ENCODE data around the gene FBXW7. TPM values are rescaled to one million over a fixed set of nuclear protein-coding genes. Genes with fewer than 3 reads are reported as not detected.

Gene FBXW7
- total and polyA plus RNA-seq, 2 of the 8 experiments (the other 6 are each of a cell fraction or from before 2014, with no cell fraction given): 6.0 to 26.7 TPM

GRCh38 chr4:152290366-152290921 is 245.4 kb downstream of the FBXW7 start:
- no peak overlapping the region for H2AK5ac ChIP-seq (ENCODE audit: low read depth, low read length)
- H3K9ac ChIP-seq (replicated peaks in 1 of 4; ENCODE audit: extremely low read depth in 1 of 4, low read depth in 3 of 4, low read length in 3 of 4): no peak overlapping the region
- no peak overlapping the region for H2BK120ac ChIP-seq (replicated peaks; ENCODE audit: low read depth, low read length)
- no peak overlapping the region for H3K23ac ChIP-seq (ENCODE audit: insufficient read length)
- no peaks in the 10 kb centered on the region for H3K79me2 ChIP-seq (ENCODE audit: control insufficient read depth in 1 of 2, insufficient read depth in 2 of 2, low read length in 2 of 2)
- H3K4me3 ChIP-seq (ENCODE audit: extremely low read depth in 1 of 4, insufficient read depth in 2 of 4, low read depth in 3 of 4, low read length in 4 of 4): no peak overlapping the region
- no peak overlapping the region for H4K8ac ChIP-seq (ENCODE audit: extremely low read depth, insufficient read depth, low read length)
- no peak overlapping the region for H3K18ac ChIP-seq (ENCODE audit: extremely low read depth, low read length)
- H2BK15ac ChIP-seq (ENCODE audit: low read length): no peak overlapping the region
- DNase-seq (ENCODE audit: low read depth in 1 of 2, low spot score in 2 of 2): no peak
- CTCF ChIA-PET (ENCODE audit: partially characterized antibody): interaction anchor here (0.9 to 1.3 kb wide), 2 partner anchors 9 to 16 kb away, joined by 3 read pairs; no protein-coding TSS in a partner anchor
- POLR2A ChIA-PET (ENCODE audit: partially characterized antibody): no interaction called here
- no peak overlapping the region for H2BK20ac ChIP-seq (ENCODE audit: low read length)
- no peaks in the 10 kb centered on the region for H3K79me1 ChIP-seq (ENCODE audit: low read depth, low read length)
- H2BK5ac ChIP-seq (ENCODE audit: low read depth, low read length): no peak overlapping the region
- no peak overlapping the region for H3K4ac ChIP-seq (replicated peaks; ENCODE audit: insufficient read length, low read depth, low read length)
- H2BK12ac ChIP-seq (ENCODE audit: low read depth, low read length): no peak overlapping the region
- no peak overlapping the region for H3K56ac ChIP-seq (replicated peaks; ENCODE audit: insufficient read length, low read depth, low read length)
- no peaks in the 10 kb centered on the region for H4K20me1 ChIP-seq (replicated peaks in 1 of 2; ENCODE audit: control insufficient read depth in 1 of 2, insufficient read depth in 2 of 2, low read length in 2 of 2)
- no peak overlapping the region for H3K14ac ChIP-seq (ENCODE audit: insufficient read length)
- 64% methylated on average over 3 of the region's 3 CpGs; no CpG with 5 or more reads in 1 of the 2 experiments for WGBS, 2 experiments (ENCODE audit: extremely low coverage in 1 of 2, insufficient coverage in 1 of 2, insufficient read length in 1 of 2, insufficient replicate concordance in 2 of 2, low coverage in 1 of 2, low lambda C conversion rate in 2 of 2, missing lambda C conversion rate in 1 of 2)
- no peak for FAIRE-seq
- peaks cover 0 to 4% (median 0%) of the 10 kb centered on the region in 4 experiments; a peak in 2 of 7 replicates for H3K4me1 ChIP-seq (replicated peaks in 1 of 4; ENCODE audit: control insufficient read depth in 3 of 4, insufficient read depth in 4 of 4, low read length in 3 of 4)
- no peaks in the 10 kb centered on the region for H3K36me3 ChIP-seq (ENCODE audit: control insufficient read depth in 2 of 4, insufficient read depth in 4 of 4, low read length in 3 of 4)
- H3K27me3 ChIP-seq (replicated peaks in 1 of 4; ENCODE audit: control insufficient read depth in 3 of 4, extremely low read depth in 1 of 4, insufficient read depth in 3 of 4, low read length in 3 of 4): no peaks in the 10 kb centered on the region
- H3K4me2 ChIP-seq (ENCODE audit: insufficient read depth in 1 of 2, low read depth in 2 of 2, low read length in 2 of 2): no peak overlapping the region
- H3K23me2 ChIP-seq (ENCODE audit: low read depth, low read length): no peaks in the 10 kb centered on the region
- no peaks in the 10 kb centered on the region for H3K9me3 ChIP-seq (ENCODE audit: insufficient read depth in 2 of 2, low read depth in 1 of 2, low read length in 1 of 2)
- H2AFZ ChIP-seq (ENCODE audit: low read length): no peak overlapping the region
- H3K27ac ChIP-seq (ENCODE audit: low read depth, low read length): no peak overlapping the region
- no peak overlapping the region for H4K91ac ChIP-seq (replicated peaks; ENCODE audit: insufficient read length, low read length)
- H4K5ac ChIP-seq (ENCODE audit: insufficient read length, low read depth, low read length): no peak overlapping the region
- no peak for TF ChIP-seq E2F6 (IDR thresholded peaks at IDR 0.05)
